ENCODE results near the gene ZFC3H1.

DNA sequence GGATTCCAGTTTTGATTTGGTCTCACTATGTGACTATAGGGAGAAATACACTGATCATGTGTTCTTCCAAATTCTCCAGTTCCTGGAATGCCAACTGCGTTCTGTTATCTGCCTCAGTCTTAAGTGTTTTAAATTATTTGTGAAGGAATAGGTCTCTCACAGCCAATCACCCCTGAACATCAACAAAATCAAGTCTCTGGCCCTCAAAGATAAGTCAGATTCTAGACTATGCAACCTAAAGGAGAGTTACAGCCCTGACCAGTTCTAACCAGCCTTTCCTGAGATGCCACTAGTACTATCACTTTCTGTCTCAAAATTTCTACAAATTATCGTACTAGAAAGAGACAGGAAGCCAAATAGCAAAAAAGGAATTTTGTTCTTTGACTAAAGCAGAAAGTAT is 22.3 kb downstream of the ZFC3H1 start:
- TF ChIP-seq YY1 (IDR thresholded peaks at IDR 0.05; ENCODE audit: low read depth) (no peak), RAD21 (IDR thresholded peaks at IDR 0.05; ENCODE audit: low read depth) (no peak), FOXM1 (IDR thresholded peaks at IDR 0.05; ENCODE audit: borderline replicate concordance, low read depth) (no peak), CEBPB (IDR thresholded peaks at IDR 0.05) (no peak)

All from Ishikawa (cell line).